Gastrocnemius medialis (tissue), 4 donors: ENCODE data around the gene SUN1.

Experiments used
- POLR2A ChIP-seq, 2 donors: fragments of 450-650 bp; IDR thresholded peaks; one replicate each; pipeline ENCODE4 v1.6.1; 2017; ENCODE audit warnings: antibody characterized with exemption in 2 of 2, mild to moderate bottlenecking in 2 of 2, moderate library complexity in 2 of 2
- TF ChIP-seq, protein P1 (sequence below), 5 experiments: fragments of 450-650 bp in 3 of 5; fragments of 200-600 bp in 2 of 5; sonication (generic) in 2 of 5; IDR thresholded peaks in 4 of 5; conservative IDR thresholded peaks in 1 of 5; 1 replicate in 4 of 5; 2 replicates in 1 of 5; pipeline ENCODE4 v1.5.1; 2016 to 2019; ENCODE audit warnings: antibody characterized with exemption in 5 of 5, mild to moderate bottlenecking in 3 of 5, moderate library complexity in 3 of 5

DNA sequence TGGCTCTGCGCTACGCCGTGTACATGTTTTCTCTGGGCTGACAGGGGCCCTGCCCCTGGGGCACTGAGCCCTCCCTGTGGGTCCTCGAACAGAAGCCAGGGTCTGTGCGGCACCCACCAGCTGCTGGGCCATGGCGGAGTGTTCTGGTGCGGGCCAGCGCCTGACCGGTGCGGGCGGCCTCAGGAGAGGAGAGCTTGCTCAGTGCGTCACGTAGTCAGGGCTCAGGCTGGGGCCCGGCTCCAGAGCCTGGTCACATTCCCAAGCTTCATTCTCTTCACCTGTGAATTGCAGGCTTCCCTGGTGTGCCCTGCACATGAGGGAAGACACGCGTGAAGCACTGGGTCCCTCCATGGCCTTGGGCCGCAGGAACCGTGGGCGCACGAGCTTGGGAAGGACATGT, 59.5 kb downstream of the SUN1 start:
- TF ChIP-seq POLR2A (IDR thresholded peaks at IDR 0.05), result no peak
- TF ChIP-seq, protein P1, sequence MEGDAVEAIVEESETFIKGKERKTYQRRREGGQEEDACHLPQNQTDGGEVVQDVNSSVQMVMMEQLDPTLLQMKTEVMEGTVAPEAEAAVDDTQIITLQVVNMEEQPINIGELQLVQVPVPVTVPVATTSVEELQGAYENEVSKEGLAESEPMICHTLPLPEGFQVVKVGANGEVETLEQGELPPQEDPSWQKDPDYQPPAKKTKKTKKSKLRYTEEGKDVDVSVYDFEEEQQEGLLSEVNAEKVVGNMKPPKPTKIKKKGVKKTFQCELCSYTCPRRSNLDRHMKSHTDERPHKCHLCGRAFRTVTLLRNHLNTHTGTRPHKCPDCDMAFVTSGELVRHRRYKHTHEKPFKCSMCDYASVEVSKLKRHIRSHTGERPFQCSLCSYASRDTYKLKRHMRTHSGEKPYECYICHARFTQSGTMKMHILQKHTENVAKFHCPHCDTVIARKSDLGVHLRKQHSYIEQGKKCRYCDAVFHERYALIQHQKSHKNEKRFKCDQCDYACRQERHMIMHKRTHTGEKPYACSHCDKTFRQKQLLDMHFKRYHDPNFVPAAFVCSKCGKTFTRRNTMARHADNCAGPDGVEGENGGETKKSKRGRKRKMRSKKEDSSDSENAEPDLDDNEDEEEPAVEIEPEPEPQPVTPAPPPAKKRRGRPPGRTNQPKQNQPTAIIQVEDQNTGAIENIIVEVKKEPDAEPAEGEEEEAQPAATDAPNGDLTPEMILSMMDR (IDR thresholded peaks at IDR 0.05 in 4 of 5, conservative IDR thresholded peaks at IDR 0.05 in 1 of 5), result no peak
